Cardiac muscle cell (in vitro differentiated cells and primary cell): ENCODE data around the gene RFX1. TPM values are rescaled to one million over a fixed set of nuclear protein-coding genes. Genes with fewer than 3 reads are reported as not detected.
A peak's percentile ranks its signal among the peaks of the same experiment; 100 is the strongest.

ENCODE experiments used
- DNase-seq, 2 donors: peaks; one replicate each; pipeline versions ENCODE4 v3.0.0 to v3.0.0-alpha.2; 2010 to 2017; ENCODE audit warnings: low read depth in 1 of 2, low spot score in 1 of 2
- H3K27ac ChIP-seq: fragments of 200-600 bp; sonication (generic); 2 replicates; pipeline ENCODE4 v1.5.1; 2016
- H3K27me3 ChIP-seq: fragments of 200-600 bp; sonication (generic); 2 replicates; pipeline ENCODE4 v1.6.0; 2016; ENCODE audit warnings: control low read depth
- H3K36me3 ChIP-seq: fragments of 200-600 bp; sonication (generic); 2 replicates; pipeline ENCODE4 v1.5.1; 2016; ENCODE audit warnings: control low read depth
- H3K4me1 ChIP-seq: fragments of 200-600 bp; sonication (generic); 2 replicates; pipeline ENCODE4 v1.8.1; 2017; ENCODE audit warnings: low read depth, mild to moderate bottlenecking, mixed run types
- H3K4me3 ChIP-seq: fragments of 200-600 bp; sonication (generic); 2 replicates; pipeline ENCODE4 v1.5.1; 2016; ENCODE audit warnings: mild to moderate bottlenecking
- H3K9me3 ChIP-seq: fragments of 200-600 bp; sonication (generic); 2 replicates; pipeline ENCODE4 v1.5.1; 2017; ENCODE audit warnings: low read depth, mild to moderate bottlenecking, control low read depth
- polyA plus RNA-seq: library from polyadenylated mRNA; unstranded; fragments of >200 nt; fragmentation: Nextera tagmentation; extraction: Ambion mirVana; gene quantifications from 2 replicates; pipeline ENCODE4 v1.2.1, GENCODE V29; 2016
- total RNA-seq: library from RNA; depleted of rRNA; stranded (reverse); fragments of >200 nt; gene quantifications from 2 replicates; pipeline ENCODE4 v1.2.3, GENCODE V29; 2016
- TF ChIP-seq, protein P1 (sequence below): IDR thresholded peaks from 2 replicates; pipeline ENCODE4 v1.5.1; 2012; ENCODE audit warnings: low read depth, mild to moderate bottlenecking, low read length

RFX1 gene
- total and polyA plus RNA-seq, 2 experiments from 2014 or later, result 3.3 to 8.9 TPM

DNA sequence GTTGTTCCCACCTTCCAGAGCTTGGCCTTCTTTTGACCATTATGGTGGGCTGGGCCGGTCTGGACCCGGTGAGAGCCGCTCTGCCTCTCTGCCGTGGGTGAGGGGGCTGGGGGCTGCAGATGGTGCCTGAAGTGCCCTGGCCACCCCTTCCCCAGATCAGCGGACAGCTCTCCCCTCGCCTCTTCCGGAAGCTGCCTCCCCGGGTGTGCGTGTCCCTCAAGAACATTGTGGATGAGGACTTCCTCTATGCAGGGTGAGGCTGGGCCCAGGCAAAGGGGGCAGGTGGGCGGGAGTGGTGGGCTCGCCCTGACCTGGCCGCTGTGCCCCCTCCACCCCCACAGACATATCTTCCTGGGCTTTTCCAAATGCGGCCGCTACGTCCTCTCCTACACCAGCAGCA is 51.9 kb downstream of the RFX1 start:
- DNase-seq, result no peak
- Histone ChIP-seq H3K27me3 (no peaks in the 10 kb centered on the region), H3K4me1 (no peaks in the 10 kb centered on the region), H3K4me3 (no peak overlapping the region), H3K36me3 (peaks cover 16% of the 10 kb centered on the region), H3K27ac (no peak overlapping the region), H3K9me3 (no peaks in the 10 kb centered on the region)
- TF ChIP-seq, protein P1, sequence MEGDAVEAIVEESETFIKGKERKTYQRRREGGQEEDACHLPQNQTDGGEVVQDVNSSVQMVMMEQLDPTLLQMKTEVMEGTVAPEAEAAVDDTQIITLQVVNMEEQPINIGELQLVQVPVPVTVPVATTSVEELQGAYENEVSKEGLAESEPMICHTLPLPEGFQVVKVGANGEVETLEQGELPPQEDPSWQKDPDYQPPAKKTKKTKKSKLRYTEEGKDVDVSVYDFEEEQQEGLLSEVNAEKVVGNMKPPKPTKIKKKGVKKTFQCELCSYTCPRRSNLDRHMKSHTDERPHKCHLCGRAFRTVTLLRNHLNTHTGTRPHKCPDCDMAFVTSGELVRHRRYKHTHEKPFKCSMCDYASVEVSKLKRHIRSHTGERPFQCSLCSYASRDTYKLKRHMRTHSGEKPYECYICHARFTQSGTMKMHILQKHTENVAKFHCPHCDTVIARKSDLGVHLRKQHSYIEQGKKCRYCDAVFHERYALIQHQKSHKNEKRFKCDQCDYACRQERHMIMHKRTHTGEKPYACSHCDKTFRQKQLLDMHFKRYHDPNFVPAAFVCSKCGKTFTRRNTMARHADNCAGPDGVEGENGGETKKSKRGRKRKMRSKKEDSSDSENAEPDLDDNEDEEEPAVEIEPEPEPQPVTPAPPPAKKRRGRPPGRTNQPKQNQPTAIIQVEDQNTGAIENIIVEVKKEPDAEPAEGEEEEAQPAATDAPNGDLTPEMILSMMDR, result no peak

DNA sequence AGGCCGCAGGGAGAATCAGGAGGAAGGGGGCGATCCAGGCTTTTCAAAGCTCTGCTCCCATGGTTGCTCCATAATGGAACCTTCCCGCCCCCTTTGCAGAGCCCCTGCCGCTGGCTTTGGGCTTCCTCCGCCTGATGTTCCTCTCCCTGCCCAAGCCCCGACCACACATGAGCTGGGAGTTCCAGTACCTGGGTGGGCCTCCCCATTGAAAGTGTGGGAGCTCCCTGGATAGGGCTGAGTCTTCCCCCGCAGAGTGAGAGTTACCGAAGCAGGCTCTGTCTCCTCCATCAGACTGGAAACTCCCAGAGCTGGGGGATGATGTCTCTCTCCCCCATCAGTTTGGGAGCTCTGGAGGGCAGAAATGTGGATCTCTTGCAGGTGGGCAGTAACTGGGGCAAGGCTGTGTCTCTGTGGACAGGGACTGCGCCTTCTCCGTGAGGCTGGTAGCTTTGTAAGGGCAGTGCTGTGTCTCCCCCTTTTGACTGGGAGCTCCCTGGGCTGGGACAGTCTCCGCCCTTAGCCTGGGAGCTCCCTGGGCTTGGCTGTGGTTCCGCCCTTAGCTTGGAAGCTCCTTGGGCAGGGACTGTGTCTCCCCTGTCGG is 53.1 kb downstream of the RFX1 start:
- H3K27me3 ChIP-seq, result no peaks in the 10 kb centered on the region
- TF ChIP-seq, protein P1, result peak; percentile 25
- H3K27ac ChIP-seq, result no peak overlapping the region
- peaks cover 16% of the 10 kb centered on the region for H3K36me3 ChIP-seq
- H3K4me1 ChIP-seq, result no peaks in the 10 kb centered on the region
- peak overlapping the region; percentile 84 for H3K4me3 ChIP-seq
- H3K9me3 ChIP-seq, result no peaks in the 10 kb centered on the region
- peak in 1 of 2 donors; percentile 59 for DNase-seq

DNA sequence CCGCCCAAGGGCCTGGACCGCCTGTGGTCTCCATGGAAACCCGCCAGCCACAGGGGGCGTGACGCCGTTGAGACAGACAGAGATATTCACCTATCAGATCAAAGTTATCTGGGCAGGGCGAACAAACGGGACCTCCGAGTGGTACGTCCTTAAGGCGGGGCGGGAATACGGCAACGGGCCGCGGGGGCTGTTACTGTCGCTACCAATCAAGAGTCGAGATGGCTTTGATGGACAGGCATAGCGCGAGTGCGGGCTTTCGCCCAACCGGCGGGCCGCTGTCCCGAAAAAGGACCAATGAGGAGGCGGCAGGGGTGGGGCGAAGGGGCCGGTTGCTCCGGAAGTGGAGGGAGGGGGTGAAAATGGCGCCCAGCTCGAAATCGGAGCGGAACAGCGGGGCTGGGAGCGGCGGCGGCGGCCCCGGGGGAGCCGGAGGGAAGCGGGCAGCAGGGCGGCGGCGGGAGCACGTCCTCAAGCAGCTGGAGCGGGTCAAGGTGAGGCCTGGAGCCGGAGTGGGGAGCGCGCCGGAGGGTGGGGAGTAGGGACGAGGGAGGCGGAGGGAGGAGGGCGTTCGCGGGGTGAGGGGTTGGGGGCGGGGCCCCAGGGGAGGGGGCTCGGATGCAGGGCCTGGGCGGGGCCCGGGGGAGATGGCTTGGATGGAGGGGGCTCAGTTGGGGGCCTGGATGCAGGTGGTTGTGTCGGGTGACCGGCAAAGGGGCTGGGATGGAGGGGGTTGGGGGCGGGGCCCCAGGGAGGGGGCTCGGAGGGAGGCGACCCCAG is 53.8 kb downstream of the RFX1 start, which contains the start of gene DCAF15:
DCAF15 (plus strand) TSS at position 356 of the 777 bp plus-strand sequence; CDS start at position 360, 4 bp downstream.
- Histone ChIP-seq H3K27ac (peak within 1 kb of the TSS; percentile 89), H3K4me1 (no peaks in the 10 kb centered on the region), H3K36me3 (peaks cover 16% of the 10 kb centered on the region), H3K27me3 (no peaks in the 10 kb centered on the region), H3K9me3 (no peaks in the 10 kb centered on the region), H3K4me3 (peak within 1 kb of the TSS; percentile 84)
- TF ChIP-seq, protein P1, result no peak
- DNase-seq, result peak; percentile 100

DNA sequence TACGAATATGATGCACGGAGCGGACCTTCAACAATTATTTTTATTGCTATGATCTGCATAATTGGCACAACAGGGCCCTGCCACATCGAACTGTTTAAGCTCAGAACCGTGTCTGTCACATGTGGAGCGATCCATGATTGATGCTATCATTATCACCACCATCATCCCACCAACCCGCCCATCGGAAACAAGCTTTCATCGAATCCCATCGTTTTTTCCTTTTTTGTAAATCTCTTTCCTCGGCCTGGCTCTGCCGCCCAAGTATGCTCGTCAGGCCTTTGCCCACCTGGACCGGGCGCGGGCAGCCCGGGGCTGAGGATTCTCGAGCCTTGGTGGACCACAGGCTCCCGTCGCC is 54.3 kb downstream of the RFX1 start:
- peaks cover 12% of the 10 kb centered on the region for H3K36me3 ChIP-seq
- H3K27me3 ChIP-seq, result no peaks in the 10 kb centered on the region
- no peak overlapping the region for H3K27ac ChIP-seq
- H3K4me3 ChIP-seq, result no peak overlapping the region
- DNase-seq, result no peak
- TF ChIP-seq, protein P1, result no peak
- no peaks in the 10 kb centered on the region for H3K4me1 ChIP-seq
- no peaks in the 10 kb centered on the region for H3K9me3 ChIP-seq

DNA sequence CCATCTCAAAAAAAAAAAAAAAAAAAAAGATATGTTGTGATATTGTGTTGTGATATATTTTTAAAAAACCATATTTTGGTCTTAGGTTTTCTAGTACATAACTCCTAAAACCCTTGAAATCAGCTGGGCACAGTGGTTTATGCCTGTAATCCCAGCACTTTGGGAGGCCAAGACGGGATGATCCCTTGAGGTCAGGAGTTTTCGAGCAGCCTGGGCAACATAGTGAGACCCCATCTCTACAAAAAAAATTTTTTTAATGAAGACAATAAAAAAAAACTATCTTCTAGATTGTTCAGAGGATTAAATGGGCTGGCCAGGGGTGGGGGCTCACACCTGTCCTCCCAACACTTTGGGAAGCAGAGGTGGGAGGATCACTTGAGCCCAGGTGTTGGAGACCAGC is 55.1 kb downstream of the RFX1 start:
- H3K36me3 ChIP-seq, result peaks cover 5% of the 10 kb centered on the region
- DNase-seq, result no peak
- H3K27me3 ChIP-seq, result no peaks in the 10 kb centered on the region
- no peak overlapping the region for H3K27ac ChIP-seq
- H3K9me3 ChIP-seq, result no peaks in the 10 kb centered on the region
- no peaks in the 10 kb centered on the region for H3K4me1 ChIP-seq
- TF ChIP-seq, protein P1, result no peak
- H3K4me3 ChIP-seq, result no peak overlapping the region
